Transverse colon (tissue), 4 donors: ENCODE data around the gene HOXD10. TPM values are rescaled to one million over a fixed set of nuclear protein-coding genes. Genes with fewer than 3 reads are reported as not detected.

Experiments
- DNase-seq: peaks from one replicate; pipeline ENCODE4 v3.0.0-alpha.2; 2019
- H3K27ac ChIP-seq, 4 donors: fragments of 200-600 bp; sonication (generic); 2 replicates each; pipeline ENCODE4 v1.5.1; 2016 to 2018; ENCODE audit warnings: inconsistent platforms in 4 of 4
- H3K27me3 ChIP-seq: fragments of 200-600 bp; sonication (generic); 2 replicates; pipeline ENCODE4 v1.5.1; 2017; ENCODE audit warnings: inconsistent platforms
- H3K36me3 ChIP-seq, 4 donors: fragments of 200-600 bp; sonication (generic); 2 replicates each; pipeline ENCODE4 v1.5.1; 2017 to 2019; ENCODE audit warnings: inconsistent platforms in 4 of 4
- H3K4me1 ChIP-seq, 4 donors: fragments of 200-600 bp; sonication (generic); 2 replicates each; pipeline ENCODE4 v1.5.1; 2017 to 2020; ENCODE audit warnings: inconsistent platforms in 4 of 4
- H3K4me3 ChIP-seq, 4 donors: fragments of 200-600 bp; sonication (generic); 1 replicate in 1 of 4; 2 replicates in 3 of 4; pipeline versions ENCODE4 v1.5.1 to v1.6.1; 2017 to 2019; ENCODE audit warnings: inconsistent platforms in 4 of 4
- H3K9me3 ChIP-seq, 2 donors: fragments of 200-600 bp; sonication (generic); 2 replicates each; pipeline ENCODE4 v1.5.1; 2017 to 2019; ENCODE audit warnings: inconsistent platforms in 2 of 2
- EP300 ChIP-seq: sonication (generic); formaldehyde crosslinking; IDR thresholded peaks from one replicate; pipeline ENCODE4 v1.6.1; 2017; ENCODE audit warnings: antibody characterized with exemption, low read depth
- POLR2A ChIP-seq: fragments of 450-650 bp; IDR thresholded peaks from one replicate; pipeline ENCODE4 v1.6.1; 2016; ENCODE audit warnings: antibody characterized with exemption, mild to moderate bottlenecking, moderate library complexity
- POLR2AphosphoS5 ChIP-seq, 3 donors: sonication (generic); formaldehyde crosslinking; IDR thresholded peaks; one replicate each; pipeline ENCODE4 v1.6.1; 2016; ENCODE audit warnings: antibody characterized with exemption in 3 of 3
- WGBS, 2 donors: methylation state at CpG; one replicate each; pipeline ENCODE4 v1.1.5; 2018; ENCODE audit warnings: low coverage in 1 of 2; 5-methylcytosine and 5-hydroxymethylcytosine counted together
- in situ Hi-C, 4 donors: fragments of 200-750 bp; cut with MboI; loops; one replicate each; pipeline versions ENCODE4 v1.15.0 to v1.15.1; 2017; ENCODE audit warnings: low sequenced_read_pairs in 3 of 4, low pct_ligation_motif_present in 1 of 4, low pct_unique_long_range_greater_than_20kb in 1 of 4
- intact Hi-C: fragments of 100-400 bp; cut with DNase I; formaldehyde crosslinking; loops from one replicate; pipeline ENCODE4 v1.15.1; 2023; ENCODE audit warnings: low total_unique reads
- total RNA-seq, 4 donors: library from RNA; depleted of rRNA; stranded (reverse); fragments of >200 nt; gene quantifications; one replicate each; pipeline ENCODE4 v1.1.0, GENCODE V29; 2016
- TF ChIP-seq, protein P1 (sequence below), 5 experiments: fragments of 200-600 bp in 3 of 5; fragments of 450-650 bp in 2 of 5; sonication (generic) in 3 of 5; IDR thresholded peaks; 1 replicate in 2 of 5; 2 replicates in 3 of 5; pipeline ENCODE4 v1.5.1; 2016 to 2017; ENCODE audit warnings: antibody characterized with exemption in 5 of 5, inconsistent platforms in 3 of 5, mild to moderate bottlenecking in 2 of 5, moderate library complexity in 1 of 5

HOXD10 gene
- total RNA-seq, 4 donors from 2014 or later = 1.1 to 25.1 (median 7.6) TPM

DNA sequence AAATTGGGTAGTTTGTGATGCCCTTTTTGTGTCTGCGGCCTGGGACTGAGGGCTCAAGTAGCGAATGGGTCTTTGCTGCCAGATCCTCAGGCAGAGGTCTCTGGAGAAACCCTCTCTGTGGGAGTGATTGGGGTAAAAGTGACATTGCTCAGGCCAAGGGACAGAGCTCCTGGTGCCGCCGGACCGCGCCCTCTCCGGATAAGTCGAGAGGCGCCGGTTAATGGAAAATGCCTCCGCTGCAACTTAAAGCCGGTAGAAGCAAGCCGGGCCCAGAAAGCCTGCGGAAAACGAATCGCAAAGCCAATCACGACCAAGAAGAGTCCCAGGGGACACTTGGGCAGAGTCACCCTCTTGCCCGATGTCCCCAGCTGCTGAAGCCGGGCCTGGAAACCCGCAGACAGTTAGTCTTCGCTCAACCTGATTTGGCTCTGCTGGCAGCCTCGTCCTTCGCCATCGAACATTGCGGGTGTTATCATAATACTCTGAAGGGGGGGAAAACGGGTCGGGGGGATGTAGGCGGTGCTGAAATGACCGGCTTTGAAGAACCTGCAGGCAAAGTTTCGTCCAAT, 17.3 kb upstream of the HOXD10 start:
- in situ Hi-C loops = loop anchor here in 3 of 4 donors (10.0 to 25.0 kb wide), 4 partner anchors 412 to 737 kb away; no protein-coding TSS in a partner anchor
- 36 to 49% methylated on average over 17 to 30 of the region's 30 CpGs for WGBS, 2 donors
- no peaks in the 10 kb centered on the region for H3K9me3 ChIP-seq
- H3K4me3 ChIP-seq = no peak overlapping the region
- no peak overlapping the region for H3K27ac ChIP-seq
- no peak for DNase-seq
- peaks cover 100% of the 10 kb centered on the region for H3K27me3 ChIP-seq
- peaks cover 0 to 30% (median 23%) of the 10 kb centered on the region in 4 donors for H3K4me1 ChIP-seq
- H3K36me3 ChIP-seq = no peaks in the 10 kb centered on the region
- intact Hi-C loops = no loop called here
- TF ChIP-seq, protein P1, sequence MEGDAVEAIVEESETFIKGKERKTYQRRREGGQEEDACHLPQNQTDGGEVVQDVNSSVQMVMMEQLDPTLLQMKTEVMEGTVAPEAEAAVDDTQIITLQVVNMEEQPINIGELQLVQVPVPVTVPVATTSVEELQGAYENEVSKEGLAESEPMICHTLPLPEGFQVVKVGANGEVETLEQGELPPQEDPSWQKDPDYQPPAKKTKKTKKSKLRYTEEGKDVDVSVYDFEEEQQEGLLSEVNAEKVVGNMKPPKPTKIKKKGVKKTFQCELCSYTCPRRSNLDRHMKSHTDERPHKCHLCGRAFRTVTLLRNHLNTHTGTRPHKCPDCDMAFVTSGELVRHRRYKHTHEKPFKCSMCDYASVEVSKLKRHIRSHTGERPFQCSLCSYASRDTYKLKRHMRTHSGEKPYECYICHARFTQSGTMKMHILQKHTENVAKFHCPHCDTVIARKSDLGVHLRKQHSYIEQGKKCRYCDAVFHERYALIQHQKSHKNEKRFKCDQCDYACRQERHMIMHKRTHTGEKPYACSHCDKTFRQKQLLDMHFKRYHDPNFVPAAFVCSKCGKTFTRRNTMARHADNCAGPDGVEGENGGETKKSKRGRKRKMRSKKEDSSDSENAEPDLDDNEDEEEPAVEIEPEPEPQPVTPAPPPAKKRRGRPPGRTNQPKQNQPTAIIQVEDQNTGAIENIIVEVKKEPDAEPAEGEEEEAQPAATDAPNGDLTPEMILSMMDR (IDR thresholded peaks at IDR 0.05) = no peak
- TF ChIP-seq POLR2A = no peak
- TF ChIP-seq POLR2AphosphoS5 (IDR thresholded peaks at IDR 0.05) = no peak
- no peak for TF ChIP-seq EP300

DNA sequence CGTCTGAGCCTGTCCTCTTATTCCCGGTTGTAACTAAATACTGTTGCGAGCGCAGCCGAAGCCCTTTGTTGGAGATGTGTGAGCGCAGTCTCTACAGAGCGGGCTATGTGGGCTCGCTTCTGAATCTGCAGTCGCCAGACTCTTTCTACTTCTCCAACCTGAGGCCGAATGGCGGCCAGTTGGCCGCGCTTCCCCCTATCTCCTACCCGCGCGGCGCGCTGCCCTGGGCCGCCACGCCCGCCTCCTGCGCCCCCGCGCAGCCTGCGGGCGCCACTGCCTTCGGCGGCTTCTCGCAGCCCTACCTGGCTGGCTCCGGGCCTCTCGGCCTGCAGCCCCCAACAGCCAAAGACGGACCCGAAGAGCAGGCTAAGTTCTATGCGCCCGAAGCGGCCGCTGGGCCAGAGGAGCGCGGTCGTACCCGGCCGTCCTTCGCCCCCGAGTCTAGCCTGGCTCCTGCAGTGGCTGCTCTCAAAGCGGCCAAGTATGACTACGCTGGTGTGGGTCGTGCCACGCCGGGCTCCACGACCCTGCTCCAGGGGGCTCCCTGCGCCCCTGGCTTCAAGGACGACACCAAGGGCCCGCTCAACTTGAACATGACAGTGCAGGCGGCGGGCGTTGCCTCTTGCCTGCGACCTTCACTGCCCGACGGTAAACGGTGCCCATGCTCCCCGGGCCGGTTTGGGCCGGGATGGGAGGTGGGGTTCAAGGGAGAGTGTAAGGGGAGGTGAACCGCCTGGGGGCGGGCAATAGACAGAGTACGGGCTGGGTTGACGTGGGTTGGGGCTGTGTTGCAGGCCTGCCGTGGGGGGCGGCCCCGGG, 16.6 kb upstream of the HOXD10 start, which contains the start of gene HOXD12:
TSS of gene HOXD12 (plus strand) at position 68 of the 819 bp plus-strand sequence. CDS start at position 75, 7 bp downstream.
- in situ Hi-C loops (loop anchor here (10.0 to 25.0 kb wide), 6 partner anchors 413 to 1037 kb away; no protein-coding TSS in a partner anchor), intact Hi-C loops (no loop called here)
- H3K27me3 ChIP-seq = peaks cover 100% of the 10 kb centered on the region
- H3K4me1 ChIP-seq = peaks cover 0 to 37% (median 30%) of the 10 kb centered on the region in 4 donors
- H3K9me3 ChIP-seq = no peaks in the 10 kb centered on the region
- H3K27ac ChIP-seq = no peak within 1 kb of the TSS
- H3K36me3 ChIP-seq = no peaks in the 10 kb centered on the region
- DNase-seq = no peak
- H3K4me3 ChIP-seq = no peak within 1 kb of the TSS
- WGBS, 2 donors = 32 to 40% methylated on average over 5 to 65 of the region's 70 CpGs
- TF ChIP-seq POLR2A (no peak), POLR2AphosphoS5 (IDR thresholded peaks at IDR 0.05) (no peak)
- TF ChIP-seq, protein P1 (IDR thresholded peaks at IDR 0.05) = no peak

DNA sequence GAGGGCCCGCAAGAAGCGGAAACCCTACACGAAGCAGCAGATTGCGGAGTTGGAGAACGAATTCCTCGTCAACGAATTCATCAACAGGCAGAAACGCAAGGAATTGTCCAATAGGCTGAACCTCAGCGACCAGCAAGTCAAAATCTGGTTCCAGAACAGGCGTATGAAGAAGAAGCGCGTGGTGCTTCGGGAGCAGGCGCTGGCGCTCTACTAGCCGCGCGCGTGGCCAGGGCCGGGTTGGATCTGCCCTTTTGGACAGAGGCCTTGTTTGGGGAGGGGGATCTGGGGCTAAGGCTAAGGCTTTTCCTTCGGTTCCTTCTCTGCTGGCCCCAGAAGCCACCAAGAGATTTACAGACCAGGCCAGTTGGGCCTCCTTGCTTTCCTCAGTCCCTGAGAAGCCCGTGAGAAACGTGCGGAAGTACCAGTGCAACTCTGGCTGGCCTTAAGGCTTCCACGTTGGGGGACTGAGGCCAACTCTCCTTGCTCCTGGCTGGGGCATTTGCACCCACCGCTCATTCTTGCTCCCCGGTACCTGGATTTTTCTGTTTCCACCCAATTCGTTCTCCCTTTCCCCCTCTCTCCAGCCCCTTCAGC, 15.9 kb upstream of the HOXD10 start:
- Histone ChIP-seq H3K27ac (no peak overlapping the region), H3K4me3 (no peak overlapping the region), H3K4me1 (peaks cover 0 to 38% (median 31%) of the 10 kb centered on the region in 4 donors), H3K27me3 (peaks cover 100% of the 10 kb centered on the region), H3K36me3 (no peaks in the 10 kb centered on the region), H3K9me3 (no peaks in the 10 kb centered on the region)
- intact Hi-C loops = no loop called here
- TF ChIP-seq, protein P1 (IDR thresholded peaks at IDR 0.05) = no peak
- TF ChIP-seq POLR2AphosphoS5 (IDR thresholded peaks at IDR 0.05) = no peak
- TF ChIP-seq POLR2A = no peak
- no peak for TF ChIP-seq EP300
- in situ Hi-C loops = loop anchor here in 3 of 4 donors (25.0 kb wide), 2 partner anchors 712 to 1037 kb away; no protein-coding TSS in a partner anchor
- DNase-seq = no peak
- 57 to 67% methylated on average over 6 to 28 of the region's 28 CpGs for WGBS, 2 donors
